Measurements from ENCODE around the gene MTHFD2.

Gene MTHFD2

GRCh38 chr2:74253306-74253970, 55.0 kb downstream of the MTHFD2 start:
- POLR2A ChIA-PET (ENCODE audit: low non-redundant PET), result no interaction called here
- no peak for TF ChIP-seq CTCF (conservative IDR thresholded peaks at IDR 0.05; ENCODE audit: low read depth)
- H3K27ac ChIP-seq, result no peak overlapping the region
- no peak for DNase-seq (ENCODE audit: low spot score)
- CTCF ChIA-PET, result no interaction called here

- DNase-seq (ENCODE audit: low spot score), result no peak
- H3K27ac ChIP-seq, result no peak overlapping the region
- ChIA-PET CTCF (interaction anchor here (0.6 kb wide), 1 partner anchor 137 kb away, joined by 3 read pairs; no protein-coding TSS in a partner anchor), POLR2A (ENCODE audit: low non-redundant PET) (no interaction called here)
- TF ChIP-seq CTCF (conservative IDR thresholded peaks at IDR 0.05; ENCODE audit: low read depth), result no peak
These were observed 55.5 kb downstream of the MTHFD2 start for GRCh38 chr2:74253971-74254310.

GRCh38 chr2:74255660-74256213, 57.3 kb downstream of the MTHFD2 start:
- POLR2A ChIA-PET (ENCODE audit: low non-redundant PET), result no interaction called here
- H3K27ac ChIP-seq, result no peak overlapping the region
- CTCF ChIA-PET, result interaction anchor here (0.7 kb wide), 2 partner anchors 28 to 680 kb away, joined by 3 to 8 read pairs; no protein-coding TSS in a partner anchor
- no peak for DNase-seq (ENCODE audit: low spot score)
- no peak for TF ChIP-seq CTCF (conservative IDR thresholded peaks at IDR 0.05; ENCODE audit: low read depth)

GRCh38 chr2:74259191-74259590, 60.8 kb downstream of the MTHFD2 start:
- CTCF ChIA-PET, result interaction anchor here (0.7 kb wide), 1 partner anchor 9 kb away, joined by 3 read pairs; no protein-coding TSS in a partner anchor

GRCh38 chr2:74259733-74260132, 61.3 kb downstream of the MTHFD2 start:
- TF ChIP-seq CTCF (conservative IDR thresholded peaks at IDR 0.05; ENCODE audit: low read depth), result no peak
- POLR2A ChIA-PET (ENCODE audit: low non-redundant PET), result no interaction called here
- no peak for DNase-seq (ENCODE audit: low spot score)
- no peak overlapping the region for H3K27ac ChIP-seq
- CTCF ChIA-PET, result interaction anchor here (1.5 kb wide), 1 partner anchor 10 kb away, joined by 9 read pairs; no protein-coding TSS in a partner anchor

More at GRCh38 chr2:74259191-74259590, 60.8 kb downstream of the MTHFD2 start:
- no peak overlapping the region for H3K27ac ChIP-seq
- POLR2A ChIA-PET (ENCODE audit: low non-redundant PET), result no interaction called here
- no peak for DNase-seq (ENCODE audit: low spot score)
- no peak for TF ChIP-seq CTCF (conservative IDR thresholded peaks at IDR 0.05; ENCODE audit: low read depth)

DNA sequence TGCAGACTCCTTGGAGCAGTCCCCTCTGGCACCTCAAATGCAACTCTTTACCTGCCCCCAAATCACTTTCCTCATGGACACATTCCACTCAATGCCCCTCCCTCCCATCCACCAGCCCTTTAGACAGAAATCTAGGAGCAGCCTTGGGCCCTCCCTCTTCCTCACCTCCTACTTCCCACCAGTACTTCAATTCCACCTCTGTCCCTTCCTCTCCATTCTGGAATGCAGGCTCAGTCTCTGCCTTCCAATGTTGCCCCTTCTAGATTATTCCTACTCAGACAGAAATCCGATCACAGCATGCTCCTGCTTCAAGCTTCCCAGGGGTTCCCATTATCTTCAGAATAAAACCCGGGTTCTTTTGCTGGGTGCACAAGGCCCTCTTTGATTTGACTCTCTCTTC, 62.1 kb downstream of the MTHFD2 start:
- H3K27ac ChIP-seq, result no peak overlapping the region
- no peak for DNase-seq (ENCODE audit: low spot score)
- ChIA-PET CTCF (interaction anchor here (0.9 to 1.5 kb wide), 4 partner anchors 11 to 481 kb away, joined by 4 to 9 read pairs (median 6); partner anchors contain the start of gene DUSP11), POLR2A (ENCODE audit: low non-redundant PET) (no interaction called here)
- no peak for TF ChIP-seq CTCF (conservative IDR thresholded peaks at IDR 0.05; ENCODE audit: low read depth)
